Suprapubic skin (tissue), 4 donors: ENCODE data around the gene C10orf95. TPM values are rescaled to one million over a fixed set of nuclear protein-coding genes. Genes with fewer than 3 reads are reported as not detected.

Experiments used
- DNase-seq, 2 donors: peaks; one replicate each; pipeline ENCODE4 v3.0.0-alpha.2; 2019; ENCODE audit warnings: low spot score in 2 of 2
- H3K27ac ChIP-seq: fragments of 200-600 bp; sonication (generic); one replicate; pipeline ENCODE4 v1.5.1; 2019
- H3K27me3 ChIP-seq: fragments of 200-600 bp; sonication (generic); one replicate; pipeline ENCODE4 v1.5.1; 2019
- H3K36me3 ChIP-seq: fragments of 200-600 bp; sonication (generic); one replicate; pipeline ENCODE4 v1.5.1; 2019
- H3K4me1 ChIP-seq: fragments of 200-600 bp; sonication (generic); one replicate; pipeline ENCODE4 v1.5.1; 2019
- H3K4me3 ChIP-seq: fragments of 200-600 bp; sonication (generic); one replicate; pipeline ENCODE4 v1.5.1; 2019; ENCODE audit warnings: mild to moderate bottlenecking
- H3K9me3 ChIP-seq: fragments of 200-600 bp; sonication (generic); one replicate; pipeline ENCODE4 v1.5.1; 2019
- EP300 ChIP-seq: sonication (generic); formaldehyde crosslinking; IDR thresholded peaks from one replicate; pipeline ENCODE4 v1.6.1; 2017; ENCODE audit warnings: antibody characterized with exemption
- POLR2A ChIP-seq, 2 donors: fragments of 450-650 bp; IDR thresholded peaks; one replicate each; pipeline ENCODE4 v1.6.1; 2017; ENCODE audit warnings: antibody characterized with exemption in 2 of 2, mild to moderate bottlenecking in 2 of 2, moderate library complexity in 2 of 2
- POLR2AphosphoS5 ChIP-seq, 3 donors: sonication (generic); formaldehyde crosslinking; IDR thresholded peaks; one replicate each; pipeline ENCODE4 v1.6.1; 2017; ENCODE audit warnings: antibody characterized with exemption in 3 of 3
- WGBS: methylation state at CpG from one replicate; pipeline ENCODE4 v1.1.5; 2018; 5-methylcytosine and 5-hydroxymethylcytosine counted together
- total RNA-seq, 4 donors: library from RNA; depleted of rRNA; stranded (reverse); fragments of >200 nt; gene quantifications; one replicate each; pipeline ENCODE4 v1.1.0, GENCODE V29; 2016
- TF ChIP-seq, protein P1 (sequence below), 2 donors: fragments of 200-600 bp in 1 of 2; fragments of 450-650 bp in 1 of 2; sonication (generic) in 1 of 2; IDR thresholded peaks; one replicate each; pipeline ENCODE4 v1.5.1; 2016 to 2019; ENCODE audit warnings: antibody characterized with exemption in 2 of 2, mild to moderate bottlenecking in 1 of 2, moderate library complexity in 1 of 2

Gene C10orf95
- total RNA-seq, 4 donors from 2014 or later = 1.4 to 7.1 (median 5.4) TPM

DNA sequence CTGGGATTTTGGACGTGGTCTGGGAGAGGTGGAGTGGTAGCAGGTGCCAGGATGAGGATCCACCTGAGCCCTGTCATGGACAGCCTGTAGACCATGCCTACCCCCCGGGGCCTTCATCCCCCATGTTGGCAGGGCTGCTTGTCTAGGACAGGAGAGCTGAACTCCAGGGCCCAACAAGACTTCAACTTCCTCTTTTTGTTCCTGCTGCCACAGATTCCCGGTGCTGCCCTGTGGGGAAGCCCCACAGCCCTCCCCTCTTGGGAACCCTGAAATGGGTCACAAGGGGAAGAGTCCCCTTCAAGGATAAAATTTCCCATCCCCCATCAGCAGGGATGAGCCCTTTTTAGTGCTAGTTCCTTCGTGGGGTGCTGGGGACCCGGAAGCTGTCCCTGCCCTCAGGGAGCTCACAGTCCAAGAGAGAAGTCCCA, 17.7 kb downstream of the C10orf95 start:
- H3K27ac ChIP-seq = no peak overlapping the region
- H3K4me3 ChIP-seq = no peak overlapping the region
- no peaks in the 10 kb centered on the region for H3K36me3 ChIP-seq
- H3K4me1 ChIP-seq = peaks cover 33% of the 10 kb centered on the region
- no peak for TF ChIP-seq POLR2AphosphoS5 (IDR thresholded peaks at IDR 0.05)
- TF ChIP-seq EP300 = no peak
- TF ChIP-seq, protein P1, sequence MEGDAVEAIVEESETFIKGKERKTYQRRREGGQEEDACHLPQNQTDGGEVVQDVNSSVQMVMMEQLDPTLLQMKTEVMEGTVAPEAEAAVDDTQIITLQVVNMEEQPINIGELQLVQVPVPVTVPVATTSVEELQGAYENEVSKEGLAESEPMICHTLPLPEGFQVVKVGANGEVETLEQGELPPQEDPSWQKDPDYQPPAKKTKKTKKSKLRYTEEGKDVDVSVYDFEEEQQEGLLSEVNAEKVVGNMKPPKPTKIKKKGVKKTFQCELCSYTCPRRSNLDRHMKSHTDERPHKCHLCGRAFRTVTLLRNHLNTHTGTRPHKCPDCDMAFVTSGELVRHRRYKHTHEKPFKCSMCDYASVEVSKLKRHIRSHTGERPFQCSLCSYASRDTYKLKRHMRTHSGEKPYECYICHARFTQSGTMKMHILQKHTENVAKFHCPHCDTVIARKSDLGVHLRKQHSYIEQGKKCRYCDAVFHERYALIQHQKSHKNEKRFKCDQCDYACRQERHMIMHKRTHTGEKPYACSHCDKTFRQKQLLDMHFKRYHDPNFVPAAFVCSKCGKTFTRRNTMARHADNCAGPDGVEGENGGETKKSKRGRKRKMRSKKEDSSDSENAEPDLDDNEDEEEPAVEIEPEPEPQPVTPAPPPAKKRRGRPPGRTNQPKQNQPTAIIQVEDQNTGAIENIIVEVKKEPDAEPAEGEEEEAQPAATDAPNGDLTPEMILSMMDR (IDR thresholded peaks at IDR 0.05) = no peak
- no peak for TF ChIP-seq POLR2A (IDR thresholded peaks at IDR 0.05)
- no peak for DNase-seq
- 58% methylated on average over 4 of the region's 5 CpGs for WGBS
- H3K27me3 ChIP-seq = peaks cover 7% of the 10 kb centered on the region
- H3K9me3 ChIP-seq = no peaks in the 10 kb centered on the region

DNA sequence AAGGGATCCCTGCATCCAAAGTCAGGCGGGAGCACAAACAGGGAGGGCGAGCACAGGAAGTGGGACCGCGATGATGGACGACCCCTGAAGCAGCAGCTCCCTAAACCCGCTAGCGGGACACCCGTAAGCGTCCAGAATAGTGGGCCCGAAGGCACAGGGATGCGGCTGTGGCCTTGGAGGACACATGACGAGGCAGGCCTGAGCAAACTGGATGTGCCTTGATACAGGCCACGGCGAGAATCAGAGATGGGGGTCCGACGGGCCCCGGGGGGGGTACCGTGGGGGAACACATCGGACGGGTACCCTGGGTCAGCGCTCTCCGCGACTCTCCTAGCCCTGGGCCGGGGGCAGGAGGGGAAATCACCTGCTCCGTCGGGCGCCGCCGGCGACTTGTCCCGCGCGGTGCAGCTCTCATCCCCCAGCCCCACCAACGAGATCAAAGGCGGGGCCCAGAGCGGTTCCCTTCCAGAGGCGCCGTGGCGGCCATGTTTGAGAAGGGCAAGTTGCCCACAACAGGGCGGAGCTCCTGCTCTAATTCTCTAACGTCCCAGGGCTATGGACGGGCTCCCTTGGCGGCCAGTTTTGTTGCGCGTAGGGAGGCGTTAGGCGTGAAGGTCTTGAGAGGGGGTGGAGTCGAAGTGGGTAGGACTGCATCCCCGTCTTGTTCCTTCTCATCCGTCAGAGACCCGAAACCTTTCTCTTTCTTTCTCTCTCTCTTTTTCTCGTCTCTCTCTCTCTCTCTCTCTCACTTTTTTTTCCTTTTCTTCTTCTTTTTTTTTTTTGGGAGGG, 19.0 kb downstream of the C10orf95 start, which contains the start of gene CUEDC2:
CUEDC2 (minus strand) TSS at position 413 of the 789 bp plus-strand sequence. CDS start 7,386 bp downstream, outside the sequence.
- WGBS = 0% methylated on average over 28 of the region's 52 CpGs
- Histone ChIP-seq H3K9me3 (no peaks in the 10 kb centered on the region), H3K4me1 (peaks cover 33% of the 10 kb centered on the region), H3K36me3 (no peaks in the 10 kb centered on the region), H3K27ac (peak within 1 kb of the TSS; percentile 69), H3K27me3 (peaks cover 7% of the 10 kb centered on the region), H3K4me3 (peak within 1 kb of the TSS; percentile 92)
- TF ChIP-seq POLR2A (IDR thresholded peaks at IDR 0.05) (no peak), POLR2AphosphoS5 (IDR thresholded peaks at IDR 0.05) (peak in 2 of 3 donors; percentile 58 to 72)
- TF ChIP-seq, protein P1 (IDR thresholded peaks at IDR 0.05) = no peak
- DNase-seq = peak; percentile 97 to 98

DNA sequence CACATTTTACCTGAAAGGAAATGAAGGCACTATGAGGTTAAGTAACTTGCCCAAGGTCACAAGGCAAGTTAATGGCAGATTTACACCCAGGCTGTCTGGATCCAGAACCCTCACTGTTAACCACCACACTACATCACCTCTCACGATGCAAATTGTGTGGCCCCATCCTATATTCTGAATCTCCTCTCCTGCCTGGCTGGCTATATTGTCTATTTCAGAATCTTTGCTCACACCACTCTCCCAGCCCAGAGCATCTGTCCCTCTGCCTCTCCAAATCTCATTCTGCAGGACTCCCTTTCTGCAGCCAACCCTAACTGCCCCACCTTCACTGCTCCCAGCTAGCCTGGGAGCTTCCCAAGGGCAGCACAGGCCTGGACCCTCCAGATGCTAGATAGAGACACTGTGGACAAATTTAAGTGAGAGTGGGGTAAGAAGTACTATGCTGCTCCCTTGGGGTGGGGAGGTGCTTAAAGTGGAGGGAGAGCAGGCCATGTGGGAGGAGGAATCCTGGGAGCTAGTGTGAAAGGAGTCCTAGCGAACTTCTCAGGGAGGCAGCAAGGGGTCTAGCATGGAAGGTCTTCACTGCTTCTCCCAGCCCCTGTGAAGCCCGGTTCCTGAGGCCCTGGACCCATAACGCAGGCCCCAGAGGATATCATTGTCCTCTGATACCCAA, 19.8 kb downstream of the C10orf95 start:
- H3K9me3 ChIP-seq = no peaks in the 10 kb centered on the region
- peak overlapping the region; percentile 69 for H3K27ac ChIP-seq
- H3K4me3 ChIP-seq = peak overlapping the region; percentile 92
- DNase-seq = no peak
- TF ChIP-seq, protein P1 (IDR thresholded peaks at IDR 0.05) = no peak
- TF ChIP-seq POLR2AphosphoS5 (IDR thresholded peaks at IDR 0.05) (no peak), POLR2A (IDR thresholded peaks at IDR 0.05) (no peak), EP300 (no peak)
- WGBS = 14% methylated on average over 4 of the region's 4 CpGs
- H3K36me3 ChIP-seq = no peaks in the 10 kb centered on the region
- H3K4me1 ChIP-seq = peaks cover 33% of the 10 kb centered on the region
- peaks cover 7% of the 10 kb centered on the region for H3K27me3 ChIP-seq

DNA sequence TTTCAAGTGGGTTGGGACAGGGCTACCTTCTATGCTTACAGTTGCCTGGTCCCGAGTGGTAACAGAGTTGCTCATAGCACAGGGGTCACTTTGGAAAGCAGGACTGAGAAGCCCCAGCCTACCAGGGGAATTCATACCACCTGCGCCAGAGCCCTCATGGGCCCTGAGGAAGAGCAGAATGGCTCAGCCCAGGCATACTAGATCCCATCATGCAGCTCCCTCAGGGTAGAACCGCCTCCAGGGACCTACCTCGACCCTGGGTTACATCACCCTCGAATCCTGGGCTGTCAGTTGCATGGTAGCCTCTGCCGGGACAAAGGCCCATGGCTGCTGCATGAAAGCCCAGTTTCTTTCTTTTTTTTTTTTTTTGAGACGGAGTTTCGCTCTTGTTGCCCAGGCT, 21.9 kb downstream of the C10orf95 start:
- H3K27ac ChIP-seq = no peak overlapping the region
- DNase-seq = no peak
- peaks cover 2% of the 10 kb centered on the region for H3K36me3 ChIP-seq
- no peak for TF ChIP-seq EP300
- TF ChIP-seq, protein P1 (IDR thresholded peaks at IDR 0.05) = no peak
- TF ChIP-seq POLR2A (IDR thresholded peaks at IDR 0.05) = no peak
- no peak for TF ChIP-seq POLR2AphosphoS5 (IDR thresholded peaks at IDR 0.05)
- WGBS = 79% methylated on average over 7 of the region's 8 CpGs
- no peaks in the 10 kb centered on the region for H3K9me3 ChIP-seq
- peaks cover 17% of the 10 kb centered on the region for H3K4me1 ChIP-seq
- no peak overlapping the region for H3K4me3 ChIP-seq
- no peaks in the 10 kb centered on the region for H3K27me3 ChIP-seq

DNA sequence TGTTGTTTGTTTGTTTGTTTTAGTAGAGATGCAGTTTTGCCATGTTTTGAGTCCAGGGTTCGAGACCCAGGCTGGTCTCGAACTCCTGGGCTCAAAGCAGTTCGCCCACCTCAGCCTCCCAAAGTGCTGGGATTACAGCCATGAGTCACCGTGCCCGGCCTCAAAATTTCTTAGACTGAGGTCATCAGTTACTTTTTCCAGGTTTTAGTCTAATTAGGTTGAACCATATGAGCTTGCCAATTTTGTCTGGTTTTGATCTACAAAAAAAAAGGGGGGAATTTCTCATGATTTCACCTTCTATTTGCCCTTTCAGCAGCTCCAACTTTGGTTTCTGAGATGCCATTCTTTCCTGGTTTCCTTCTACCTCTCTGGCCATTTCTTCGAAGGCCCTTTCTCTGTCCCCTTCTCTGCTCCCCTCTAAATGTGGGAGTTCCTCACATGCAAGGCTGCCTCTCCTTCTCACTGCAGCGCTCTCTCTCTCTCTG, 24.5 kb downstream of the C10orf95 start:
- 83% methylated on average over 7 of the region's 7 CpGs for WGBS
- Histone ChIP-seq H3K27me3 (no peaks in the 10 kb centered on the region), H3K4me3 (no peak overlapping the region), H3K9me3 (no peaks in the 10 kb centered on the region), H3K27ac (no peak overlapping the region), H3K36me3 (peaks cover 12% of the 10 kb centered on the region), H3K4me1 (peaks cover 26% of the 10 kb centered on the region)
- TF ChIP-seq, protein P1 (IDR thresholded peaks at IDR 0.05) = no peak
- no peak for DNase-seq
